Pancreas (tissue), 10 donors: ENCODE results near the gene ATRNL1. TPM values are rescaled to one million over a fixed set of nuclear protein-coding genes. Genes with fewer than 3 reads are reported as not detected.

ENCODE experiments used
- ATAC-seq, 4 donors: fragments of 200-7000 bp; cut with Tn5 transposase; one replicate each; pipeline versions ENCODE4 v1.8.0 to v1.9.1; 2020; ENCODE audit warnings: mild to moderate bottlenecking in 4 of 4, moderate library complexity in 4 of 4
- DNase-seq, 6 donors: peaks; one replicate each; pipeline ENCODE4 v3.0.0-alpha.2; 2020
- FAIRE-seq: peaks from 2 replicates; lab custom pipeline; 2012; peaks lifted over from hg19 to GRCh38; lab: Jason Lieb, UNC
- H3K27ac ChIP-seq, 4 donors: fragments of 200-600 bp; sonication (generic); 1 replicate in 3 of 4; 2 replicates in 1 of 4; pipeline versions ENCODE4 v1.5.0 to v1.8.0; 2020
- H3K27me3 ChIP-seq, 4 donors: fragments of 200-600 bp; one replicate each; pipeline ENCODE4 v1.8.0; 2021
- H3K36me3 ChIP-seq, 3 donors: fragments of 200-600 bp; sonication (generic) in 1 of 3; one replicate each; pipeline versions ENCODE4 v1.5.0 to v1.8.0; 2020 to 2021
- H3K4me1 ChIP-seq, 3 donors: fragments of 200-600 bp; one replicate each; pipeline ENCODE4 v1.8.0; 2021
- H3K4me3 ChIP-seq, 4 donors: fragments of 200-600 bp; sonication (generic) in 2 of 4; one replicate each; pipeline versions ENCODE4 v1.5.0 to v1.8.0; 2020 to 2021
- H3K9me3 ChIP-seq, 4 donors: fragments of 200-600 bp; one replicate each; pipeline ENCODE4 v1.8.0; 2021
- WGBS, 2 donors: extraction: QIAGEN DNeasy Blood & Tissue Kit; methylation state at CpG; one replicate each; pipeline ENCODE4 v1.1.7; 2013; 5-methylcytosine and 5-hydroxymethylcytosine counted together
- intact Hi-C, 3 donors: fragments of 100-400 bp; cut with DNase I; formaldehyde crosslinking; loops; one replicate each; pipeline versions ENCODE4 v1.11.1 to v1.14.2; 2022
- polyA plus RNA-seq, 2 donors: library from polyadenylated mRNA; stranded (reverse); fragments of 200-250 nt; gene quantifications; one replicate each; pipeline ENCODE4 v1.2.3, GENCODE V29; 2013
- total RNA-seq, 6 donors: library from RNA; stranded (reverse); fragmentation: NEBNext Ultra II Directional in 4 of 6; extraction: Animal tissue kit (Norgen Biotek cat#: 25700) in 4 of 6; gene quantifications; one replicate each; pipeline versions ENCODE4 v1.2.1 to v1.2.4, GENCODE V29; 2021 to 2023
- TF ChIP-seq, protein P1 (sequence below), 4 donors: fragments of 200-600 bp; sonication (generic) in 3 of 4; IDR thresholded peaks; one replicate each; pipeline versions ENCODE4 v1.5.0 to v1.8.0; 2021; ENCODE audit warnings: antibody characterized with exemption in 4 of 4
- donor health status: healthy with polysubstance abuse.
- donor health status: DM: no; HTN: no; CAD: no; lungs with moderate emphysema.
- donor health status: DM: no; HTN: no; CAD: no.
- donor health status: control.
- donor health status: control.
- donor health status: Bipolar disorder and iron deficiency.
- donor health status: DM: yes; HTN: yes; CAD: no.
- donor health status: DM: no; HTN: no; CAD: no.
- donor health status: DM: no; HTN: no; CAD: no.
- donor health status: DM: yes; HTN: yes; CAD: no.

Gene ATRNL1
- total and polyA plus RNA-seq, 8 donors: 0.91 to 5.7 (median 3.9) TPM

DNA sequence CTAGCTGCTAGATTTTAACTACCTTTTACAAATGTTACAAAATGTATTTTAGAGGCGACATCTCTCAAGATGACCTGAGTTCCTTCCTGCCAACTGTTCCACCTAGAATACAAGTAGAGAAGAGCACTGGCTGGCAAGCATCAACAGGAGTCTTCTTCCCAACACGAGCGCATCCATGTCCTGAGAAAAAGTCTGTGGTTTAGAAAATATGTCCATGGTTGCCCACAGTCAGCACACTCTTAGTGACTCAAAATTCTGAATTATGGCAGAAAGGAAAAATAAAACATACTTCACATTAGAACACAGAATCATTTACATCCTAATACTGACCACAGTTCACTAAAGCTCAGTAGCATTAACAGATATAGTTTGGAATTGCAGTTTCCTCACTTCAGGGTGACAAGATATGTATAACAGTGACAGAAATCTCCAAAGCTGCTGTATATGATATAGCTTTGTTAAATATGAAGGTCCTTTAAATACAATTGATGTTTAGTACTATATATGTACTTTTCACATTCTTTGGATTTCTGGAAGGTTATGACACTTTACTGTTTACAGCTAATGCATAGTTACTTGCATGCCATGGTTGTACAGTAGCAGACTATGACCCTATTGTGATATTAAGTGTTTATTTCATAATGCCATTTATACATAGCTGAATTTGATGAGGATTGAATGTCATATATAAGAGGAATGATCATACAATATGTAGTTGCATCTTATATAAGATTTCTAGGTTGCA, 852.7 kb downstream of the ATRNL1 start:
- H3K4me1 ChIP-seq: peaks cover 0 to 5% (median 4%) of the 10 kb centered on the region in 3 donors
- intact Hi-C loops: no loop called here
- FAIRE-seq: no peak

DNA sequence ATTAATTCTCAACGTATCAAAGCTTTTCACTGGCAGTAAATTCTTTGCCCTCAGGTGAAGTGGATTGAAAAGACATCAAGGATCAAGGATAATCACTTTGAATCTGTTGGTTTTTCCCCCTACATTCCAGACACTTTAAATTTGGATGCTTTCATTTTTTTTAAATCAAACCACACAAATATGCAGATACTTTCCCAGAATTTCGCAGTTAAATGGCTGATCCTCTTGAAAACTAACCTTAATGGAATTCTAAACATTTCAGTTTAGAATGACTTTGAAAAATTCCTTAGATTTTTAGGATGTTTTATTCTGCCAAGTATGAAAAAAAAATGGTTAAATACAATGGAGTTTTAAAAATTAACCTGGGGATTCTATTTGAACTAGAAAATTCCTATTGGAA, 853.9 kb downstream of the ATRNL1 start:
- Histone ChIP-seq H3K4me1 (peaks cover 0 to 12% (median 4%) of the 10 kb centered on the region in 3 donors), H3K9me3 (no peaks in the 10 kb centered on the region), H3K27ac (no peak overlapping the region), H3K27me3 (no peaks in the 10 kb centered on the region), H3K4me3 (no peak overlapping the region), H3K36me3 (no peaks in the 10 kb centered on the region)
- FAIRE-seq: no peak
- 75 to 77% methylated on average over 2 of the region's 2 CpGs for WGBS, 2 donors
- no peak for DNase-seq
- ATAC-seq: no peak
- TF ChIP-seq, protein P1, sequence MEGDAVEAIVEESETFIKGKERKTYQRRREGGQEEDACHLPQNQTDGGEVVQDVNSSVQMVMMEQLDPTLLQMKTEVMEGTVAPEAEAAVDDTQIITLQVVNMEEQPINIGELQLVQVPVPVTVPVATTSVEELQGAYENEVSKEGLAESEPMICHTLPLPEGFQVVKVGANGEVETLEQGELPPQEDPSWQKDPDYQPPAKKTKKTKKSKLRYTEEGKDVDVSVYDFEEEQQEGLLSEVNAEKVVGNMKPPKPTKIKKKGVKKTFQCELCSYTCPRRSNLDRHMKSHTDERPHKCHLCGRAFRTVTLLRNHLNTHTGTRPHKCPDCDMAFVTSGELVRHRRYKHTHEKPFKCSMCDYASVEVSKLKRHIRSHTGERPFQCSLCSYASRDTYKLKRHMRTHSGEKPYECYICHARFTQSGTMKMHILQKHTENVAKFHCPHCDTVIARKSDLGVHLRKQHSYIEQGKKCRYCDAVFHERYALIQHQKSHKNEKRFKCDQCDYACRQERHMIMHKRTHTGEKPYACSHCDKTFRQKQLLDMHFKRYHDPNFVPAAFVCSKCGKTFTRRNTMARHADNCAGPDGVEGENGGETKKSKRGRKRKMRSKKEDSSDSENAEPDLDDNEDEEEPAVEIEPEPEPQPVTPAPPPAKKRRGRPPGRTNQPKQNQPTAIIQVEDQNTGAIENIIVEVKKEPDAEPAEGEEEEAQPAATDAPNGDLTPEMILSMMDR (IDR thresholded peaks at IDR 0.05): no peak
- intact Hi-C loops: no loop called here

More for the DNA sequence above, 852.7 kb downstream of the ATRNL1 start:
- no peak overlapping the region for H3K27ac ChIP-seq
- no peak overlapping the region for H3K4me3 ChIP-seq
- H3K36me3 ChIP-seq: no peaks in the 10 kb centered on the region
- DNase-seq (no peak), ATAC-seq (no peak)
- 94 to 98% methylated on average over 3 of the region's 3 CpGs for WGBS, 2 donors
- H3K27me3 ChIP-seq: no peaks in the 10 kb centered on the region
- TF ChIP-seq, protein P1 (IDR thresholded peaks at IDR 0.05): no peak
- H3K9me3 ChIP-seq: no peaks in the 10 kb centered on the region

DNA sequence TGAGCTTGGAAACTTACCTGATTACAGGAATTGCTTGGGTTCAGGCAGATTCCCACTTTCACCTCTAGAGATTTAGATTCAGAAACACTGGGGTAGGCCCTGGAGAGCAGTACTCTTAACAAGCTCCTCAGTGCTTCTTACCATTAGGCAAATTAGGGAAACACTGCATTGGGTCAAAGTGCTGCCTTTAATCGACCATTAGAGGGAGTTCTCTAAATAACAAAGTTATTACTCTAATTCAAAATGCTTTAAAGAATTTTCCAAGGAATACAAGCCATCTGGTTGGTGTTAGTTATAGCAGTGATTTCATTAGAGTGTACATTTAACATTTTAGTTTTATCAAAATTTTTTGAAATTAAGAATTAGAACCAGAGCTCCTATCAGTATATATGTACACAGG, 855.3 kb downstream of the ATRNL1 start:
- peak in 2 of 4 donors; percentile 37 to 43 for ATAC-seq
- DNase-seq: no peak
- Histone ChIP-seq H3K4me1 (peaks cover 0 to 18% (median 6%) of the 10 kb centered on the region in 3 donors), H3K27ac (no peak overlapping the region), H3K27me3 (no peaks in the 10 kb centered on the region), H3K36me3 (no peaks in the 10 kb centered on the region), H3K9me3 (no peaks in the 10 kb centered on the region), H3K4me3 (no peak overlapping the region)
- intact Hi-C loops: no loop called here
- 3 to 15% methylated on average over 1 of the region's 1 CpG for WGBS, 2 donors
- TF ChIP-seq, protein P1 (IDR thresholded peaks at IDR 0.05): peak in 1 of 4 donors; percentile 12
- FAIRE-seq: no peak

DNA sequence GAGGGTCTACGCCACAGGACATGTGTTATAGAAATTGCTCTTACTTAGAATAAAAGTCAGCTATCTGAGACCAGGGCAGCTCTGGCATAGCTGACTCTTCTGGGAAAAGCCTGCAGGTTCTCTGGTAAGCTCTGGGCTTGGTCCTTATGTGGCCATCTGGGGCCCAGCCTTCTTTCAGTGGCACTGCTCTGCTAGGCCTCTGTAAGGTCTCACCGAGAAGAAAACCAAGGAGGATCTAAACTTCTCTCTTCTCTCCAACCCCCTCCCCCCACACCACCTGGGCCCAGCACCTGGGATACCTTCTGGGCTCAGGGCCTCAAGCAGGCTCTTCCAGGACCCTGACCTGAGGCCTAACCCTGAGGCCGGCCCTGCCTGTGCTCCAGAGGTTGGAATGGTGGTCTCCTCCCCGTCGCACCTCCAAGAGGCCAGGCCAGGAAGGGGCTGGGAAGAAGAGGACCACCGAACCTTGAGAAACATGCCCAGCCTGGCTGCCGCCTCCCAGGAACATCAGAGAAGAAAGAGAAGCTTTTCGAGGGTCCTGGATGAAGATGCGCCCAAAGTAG, 856.2 kb downstream of the ATRNL1 start:
- DNase-seq: no peak
- Histone ChIP-seq H3K9me3 (no peaks in the 10 kb centered on the region), H3K4me3 (no peak overlapping the region), H3K4me1 (peaks cover 0 to 21% (median 10%) of the 10 kb centered on the region in 3 donors), H3K27ac (no peak overlapping the region), H3K27me3 (no peaks in the 10 kb centered on the region), H3K36me3 (no peaks in the 10 kb centered on the region)
- peak in 1 of 4 donors; percentile 14 for ATAC-seq
- TF ChIP-seq, protein P1 (IDR thresholded peaks at IDR 0.05): no peak
- WGBS, 2 donors: 88 to 94% methylated on average over 9 of the region's 9 CpGs
- FAIRE-seq: no peak
- intact Hi-C loops: no loop called here

DNA sequence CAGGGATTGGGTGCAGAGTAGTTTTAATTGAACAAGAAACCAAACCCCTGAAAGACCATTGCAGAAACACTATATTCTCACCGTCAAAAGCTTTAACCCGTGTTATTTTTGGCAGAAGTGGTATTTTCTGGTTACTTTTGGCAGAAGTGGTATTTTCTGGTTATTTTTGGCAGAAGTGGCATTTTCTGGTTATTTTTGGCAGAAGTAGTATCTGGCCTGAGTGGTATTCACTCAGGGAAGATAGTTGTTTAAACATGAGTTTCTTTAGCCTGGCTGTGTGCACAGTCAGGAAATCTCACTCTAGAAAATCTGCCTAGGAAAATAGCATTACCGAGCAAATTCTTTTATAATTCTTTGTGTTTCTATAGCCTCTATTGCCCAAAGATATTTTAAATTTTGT, 857.2 kb downstream of the ATRNL1 start:
- no peak for DNase-seq
- Histone ChIP-seq H3K9me3 (no peaks in the 10 kb centered on the region), H3K27me3 (no peaks in the 10 kb centered on the region), H3K4me1 (peaks cover 0 to 21% (median 10%) of the 10 kb centered on the region in 3 donors), H3K4me3 (no peak overlapping the region), H3K36me3 (no peaks in the 10 kb centered on the region), H3K27ac (no peak overlapping the region)
- WGBS, 2 donors: 35 to 39% methylated on average over 3 of the region's 3 CpGs
- ATAC-seq: peak in 1 of 4 donors; percentile 72
- intact Hi-C loops: no loop called here
- TF ChIP-seq, protein P1 (IDR thresholded peaks at IDR 0.05): no peak
- no peak for FAIRE-seq
